HG03064 (cell line): ENCODE measurements around the gene NUDT1.
A peak's percentile ranks its signal among the peaks of the same experiment; 100 is the strongest.
"Not testable (repeated sequence)": the region's sequence is repeated elsewhere in the genome, so short reads cannot be mapped to it uniquely, and the experiment has no call there.

Experiments
- ATAC-seq: cut with Tn5 transposase; IDR thresholded peaks from one replicate; pipeline ENCODE4 v1.9.1; 2021; ENCODE audit warnings: low read depth; ENCODE audit not compliant: unreplicated experiment

NUDT1 gene

GRCh38 chr7:2264158-2264557, 22.1 kb downstream of the NUDT1 start:
- no peak for ATAC-seq

- ATAC-seq = no peak
These were observed 24.9 kb downstream of the NUDT1 start for GRCh38 chr7:2266911-2267310.

- ATAC-seq = not testable (repeated sequence)
These were observed 27.3 kb downstream of the NUDT1 start for GRCh38 chr7:2269089-2269990.

GRCh38 chr7:2269991-2270460, 28.0 kb downstream of the NUDT1 start:
- no peak for ATAC-seq

- ATAC-seq = no peak
These were observed 28.5 kb downstream of the NUDT1 start for GRCh38 chr7:2270495-2270894.

- no peak for ATAC-seq
These were observed 29.4 kb downstream of the NUDT1 start for GRCh38 chr7:2271273-2272026.

- ATAC-seq = no peak
These were observed 30.0 kb downstream of the NUDT1 start for GRCh38 chr7:2272031-2272430.

- no peak for ATAC-seq
These were observed 31.8 kb downstream of the NUDT1 start for GRCh38 chr7:2273866-2274265.

- no peak for ATAC-seq
These were observed 32.6 kb downstream of the NUDT1 start for GRCh38 chr7:2274666-2275065.

- no peak for ATAC-seq
These were observed 33.1 kb downstream of the NUDT1 start for GRCh38 chr7:2275101-2275500.

- ATAC-seq = no peak
These were observed 34.1 kb downstream of the NUDT1 start for GRCh38 chr7:2276107-2276506.

GRCh38 chr7:2278026-2278425, 36.0 kb downstream of the NUDT1 start:
- no peak for ATAC-seq

- ATAC-seq = no peak
These were observed 37.9 kb downstream of the NUDT1 start for GRCh38 chr7:2279896-2280295.

GRCh38 chr7:2280424-2280823, 38.4 kb downstream of the NUDT1 start:
- ATAC-seq = no peak

GRCh38 chr7:2281541-2281940, 39.5 kb downstream of the NUDT1 start:
- no peak for ATAC-seq

- ATAC-seq = no peak
These were observed 40.2 kb downstream of the NUDT1 start for GRCh38 chr7:2282185-2282751.

- no peak for ATAC-seq
These were observed 41.0 kb downstream of the NUDT1 start for GRCh38 chr7:2283074-2283473.

- no peak for ATAC-seq
These were observed 45.7 kb downstream of the NUDT1 start for GRCh38 chr7:2287745-2288144.

GRCh38 chr7:2288503-2288902, 46.5 kb downstream of the NUDT1 start:
- ATAC-seq = peak; percentile 67

- no peak for ATAC-seq
These were observed 47.1 kb downstream of the NUDT1 start for GRCh38 chr7:2289111-2289586.

- no peak for ATAC-seq
These were observed 47.6 kb downstream of the NUDT1 start for GRCh38 chr7:2289621-2290020.
